Midbrain (tissue), 1 donor: ENCODE results near the gene PSMG2.

Source experiments
- DNase-seq: peaks from one replicate; lab custom pipeline; 2025; lab: John Stamatoyannopoulos, UW

Gene PSMG2

DNA sequence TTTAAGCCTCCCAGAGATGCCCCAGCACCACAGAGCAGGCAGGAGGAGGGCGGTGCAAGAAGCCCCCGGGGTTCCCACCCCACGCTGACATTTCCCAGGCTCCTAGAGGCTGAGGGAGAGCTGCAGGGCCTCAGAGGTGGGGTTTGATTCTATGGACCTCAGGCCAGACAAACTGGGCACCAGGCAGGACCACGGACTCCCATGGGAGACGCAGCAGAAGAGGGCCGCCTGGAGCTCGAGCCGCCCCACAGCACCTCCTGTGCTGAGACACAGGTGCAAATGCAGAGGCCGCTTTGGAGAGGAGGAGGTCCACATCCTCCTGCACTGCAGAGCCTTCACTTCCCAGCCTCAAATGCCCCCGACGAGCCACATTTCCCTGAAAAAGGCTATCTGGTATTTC lies 62.7 kb downstream of the PSMG2 start:
- no peak for DNase-seq

DNA sequence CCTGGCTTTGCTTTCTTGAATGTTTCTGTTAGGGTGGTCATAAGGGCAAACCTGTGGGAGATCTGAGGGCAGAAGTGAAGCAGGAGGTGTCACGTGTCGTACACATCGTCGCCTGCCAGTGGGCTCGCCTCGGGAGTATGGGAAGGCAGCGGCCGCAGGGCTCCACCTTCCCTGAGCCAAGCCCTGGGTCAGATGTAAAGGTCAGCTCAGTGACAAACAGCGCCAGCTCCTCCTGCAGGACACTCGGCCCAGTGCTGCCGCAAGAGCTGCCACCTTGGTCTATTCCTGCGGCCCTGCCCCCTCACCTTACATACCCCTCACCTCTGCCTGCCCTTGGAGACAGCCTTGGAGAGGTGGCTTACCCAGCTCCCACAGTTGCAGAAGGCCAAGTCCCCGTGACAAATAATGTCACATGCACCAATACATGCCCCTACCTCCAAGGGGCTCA lies 64.2 kb downstream of the PSMG2 start:
- DNase-seq: no peak

DNA sequence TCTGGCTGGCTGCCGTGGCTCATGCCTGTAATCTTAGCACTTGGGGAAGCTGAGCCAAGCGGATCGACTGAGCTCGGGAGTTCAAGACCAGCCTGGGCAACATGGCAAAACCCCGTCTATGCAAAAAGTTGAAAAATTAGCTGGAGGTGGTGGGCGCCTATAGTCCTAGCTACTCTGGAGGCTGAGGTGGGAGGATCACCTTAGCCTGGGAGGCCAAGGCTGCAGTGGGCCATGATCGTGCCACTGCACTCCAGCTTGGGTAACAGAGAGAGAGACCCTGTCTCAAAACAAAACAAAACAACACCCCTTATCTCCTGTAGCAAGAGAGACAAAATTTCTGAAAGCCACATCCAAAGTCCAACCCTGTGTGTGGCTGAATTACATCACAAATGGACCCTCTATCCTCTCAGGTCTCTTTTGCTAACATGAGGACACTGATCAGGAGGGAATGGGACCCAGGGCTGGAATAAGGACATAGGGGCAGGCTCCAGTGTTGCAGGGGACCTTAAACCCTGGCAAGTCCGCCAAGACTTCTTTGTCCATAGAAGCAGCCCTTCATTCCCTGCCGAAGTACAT lies 64.8 kb downstream of the PSMG2 start:
- no peak for DNase-seq

DNA sequence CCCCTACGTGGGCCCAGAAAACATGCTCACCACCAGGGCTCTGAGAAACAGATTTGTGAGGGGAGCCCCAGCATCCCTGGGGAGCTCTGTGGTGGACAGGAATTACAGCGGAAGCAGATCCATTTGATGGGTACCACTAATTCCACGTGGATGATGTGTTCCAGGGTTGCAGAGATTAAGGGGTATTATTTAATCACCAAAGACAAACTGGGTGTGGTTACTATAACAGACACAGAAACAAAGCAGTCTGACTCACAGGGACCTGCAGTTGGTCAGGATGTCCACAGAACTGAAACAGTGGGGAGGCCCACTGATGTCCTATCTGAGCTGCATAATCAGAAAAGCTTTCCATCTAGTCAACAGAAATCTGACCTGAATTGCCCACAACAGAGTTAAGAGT lies 65.8 kb downstream of the PSMG2 start:
- no peak for DNase-seq

DNA sequence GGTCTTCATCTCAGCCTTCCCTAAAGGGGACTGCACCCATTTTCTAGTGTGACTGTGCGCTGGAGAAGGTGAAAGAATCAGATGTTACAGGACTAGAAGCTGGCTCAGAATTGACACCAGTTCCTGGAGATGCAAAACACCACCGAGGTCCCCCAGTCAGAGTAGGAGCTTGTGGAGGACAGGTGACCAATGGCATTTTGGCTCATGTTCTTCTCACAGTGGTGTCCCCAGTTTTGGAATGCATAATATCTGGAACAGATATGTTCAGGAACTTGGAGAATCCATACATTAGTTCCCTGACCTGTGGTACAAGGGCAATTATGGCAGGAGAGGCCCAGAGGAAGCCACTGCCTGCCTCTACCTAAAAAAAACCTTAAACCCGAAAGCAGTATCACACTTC lies 66.3 kb downstream of the PSMG2 start:
- DNase-seq: no peak

DNA sequence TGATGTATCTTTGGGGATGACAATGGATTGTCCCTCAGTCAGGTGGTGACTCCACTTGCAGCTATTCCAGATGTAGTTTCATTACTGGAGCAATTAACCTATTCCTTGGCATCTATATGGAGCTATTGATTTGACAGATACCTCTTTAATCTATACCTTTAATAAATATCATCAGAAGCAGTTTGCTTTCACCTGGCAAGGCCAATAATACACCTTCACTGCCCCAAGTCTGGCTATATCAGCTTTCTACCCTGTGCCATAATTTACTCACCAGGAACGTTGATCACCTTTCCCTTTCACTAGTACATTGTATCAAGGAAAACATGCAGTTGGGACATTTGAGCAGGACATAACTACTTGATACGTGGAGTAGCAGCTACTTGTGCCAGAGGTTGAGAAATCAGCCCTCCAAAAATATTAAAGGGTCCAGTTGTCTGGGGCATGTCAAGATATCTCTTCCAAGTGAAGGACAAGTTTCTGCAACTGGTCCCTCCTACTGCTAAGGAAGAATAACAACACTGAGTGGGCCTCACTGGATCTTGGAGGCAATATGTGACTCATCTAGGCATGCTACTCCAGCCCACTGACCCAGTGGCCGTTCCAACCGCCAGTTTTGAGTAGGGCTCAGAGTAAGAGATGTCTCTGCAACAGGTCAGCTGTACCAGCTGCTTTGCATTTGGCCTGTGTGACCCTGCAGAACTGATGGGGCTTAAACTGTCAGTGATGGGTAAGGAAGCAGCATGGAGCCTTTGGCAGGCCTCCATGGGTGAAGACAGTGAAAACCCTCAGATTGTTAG lies 67.0 kb downstream of the PSMG2 start:
- no peak for DNase-seq

DNA sequence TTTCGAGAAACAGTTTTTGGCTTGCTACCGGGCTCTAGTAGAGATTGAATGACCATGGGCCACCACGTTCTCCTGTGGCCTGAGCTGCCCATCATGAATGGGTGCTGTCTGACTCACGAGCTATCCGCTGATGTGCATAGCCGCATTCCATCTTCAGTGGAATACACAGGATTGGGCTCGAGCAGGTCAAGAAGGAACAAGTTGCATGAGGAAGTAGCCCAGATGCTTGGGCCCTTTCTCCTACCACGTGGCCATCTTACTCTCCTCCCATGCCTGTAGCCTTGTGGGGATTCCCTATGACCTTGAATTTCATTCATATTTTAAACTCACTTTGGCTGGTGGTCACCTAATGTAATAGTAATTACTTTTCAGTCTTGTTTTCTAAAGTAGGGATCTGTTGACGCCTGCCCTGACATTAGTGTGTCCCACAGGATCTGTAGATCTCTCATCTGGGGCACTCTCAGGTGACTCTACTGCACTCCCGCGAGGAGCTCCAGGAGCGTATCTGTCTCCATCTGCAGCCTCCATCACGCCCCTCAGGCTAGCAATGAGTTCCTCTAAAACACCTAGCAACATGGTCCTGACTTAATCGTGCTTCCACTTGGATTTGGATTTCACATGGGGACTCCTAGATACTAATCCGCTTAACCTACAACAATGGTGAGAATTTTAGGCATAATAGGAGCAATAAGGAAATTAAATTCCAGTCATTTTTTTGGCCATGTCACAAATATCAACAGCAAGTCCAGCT lies 67.8 kb downstream of the PSMG2 start:
- DNase-seq: no peak

DNA sequence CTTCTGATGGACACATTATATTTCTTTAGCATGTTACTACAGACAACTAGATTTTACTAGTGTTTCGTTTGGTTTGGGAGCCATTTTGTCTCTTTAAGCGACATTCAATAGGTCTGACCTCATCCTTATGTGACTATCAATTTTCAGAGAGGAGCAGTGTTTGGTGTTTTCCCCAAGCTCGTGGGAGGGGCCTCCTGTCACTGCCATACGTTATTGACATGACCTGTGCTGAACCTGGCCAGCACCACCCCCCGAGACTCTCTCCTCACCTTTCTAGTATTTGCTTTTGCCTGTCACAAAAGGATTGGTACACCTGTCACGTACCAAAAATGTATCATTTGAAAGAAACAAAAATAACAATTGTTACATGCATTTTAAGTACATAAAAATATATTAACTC lies 69.3 kb downstream of the PSMG2 start:
- DNase-seq: no peak

DNA sequence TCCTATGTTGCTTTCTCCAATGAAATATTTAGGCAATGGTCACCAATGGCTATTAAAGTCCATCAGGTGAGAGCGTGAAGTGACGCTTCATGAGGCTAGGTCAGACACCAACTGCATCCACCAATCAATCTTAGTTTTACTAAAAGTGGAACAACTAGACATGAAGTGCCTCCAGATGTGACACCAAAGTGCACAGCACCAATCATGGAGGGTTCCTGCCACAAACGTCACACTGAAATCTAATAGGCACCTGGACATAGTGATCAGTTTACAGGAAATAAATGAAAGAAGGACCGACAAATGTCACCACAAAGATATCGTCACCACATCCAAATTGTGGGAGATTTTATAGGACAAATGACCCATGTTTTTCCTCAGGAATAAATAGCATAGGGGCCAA lies 70.5 kb downstream of the PSMG2 start:
- DNase-seq: no peak

DNA sequence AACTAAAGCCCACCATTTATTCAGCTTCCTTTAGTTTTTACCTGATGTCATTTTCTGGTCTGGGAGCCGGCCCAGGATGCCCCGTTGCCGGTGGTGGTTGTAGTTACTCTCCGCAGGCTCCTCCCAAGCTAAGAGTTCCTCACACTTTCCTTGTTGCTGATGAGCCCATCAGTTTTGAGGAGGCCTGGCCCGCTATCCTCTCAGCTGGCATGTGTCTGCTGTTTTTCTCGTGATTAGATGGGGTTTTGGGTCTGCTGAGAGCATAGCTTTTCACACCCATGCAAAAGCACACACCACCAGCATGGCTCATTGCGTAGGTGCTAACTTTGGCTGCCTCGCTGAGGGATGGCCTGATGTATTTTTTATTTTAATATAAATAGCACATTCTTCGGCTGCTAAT lies 72.1 kb downstream of the PSMG2 start:
- DNase-seq: no peak
